BJ (cell line): ENCODE data around the gene SLC15A4. TPM values are rescaled to one million over a fixed set of nuclear protein-coding genes. Genes with fewer than 3 reads are reported as not detected.

Source experiments
- CTCF ChIA-PET: fragments of 350-600 bp; formaldehyde crosslinking; extraction: SDS; loops from one replicate; lab custom pipeline; 2021; ENCODE audit warnings: antibody characterized with exemption, inconsistent platforms; lab: Yijun Ruan, JAX
- POLR2A ChIA-PET: fragments of 300-600 bp; sonication (Branson Sonifier 250); formaldehyde crosslinking; extraction: SDS; loops from one replicate; lab custom pipeline; 2021; ENCODE audit warnings: antibody characterized with exemption; lab: Charles Lee
- DNase-seq: peaks from one replicate; pipeline ENCODE4 v3.0.0-alpha.2; 2011; ENCODE audit warnings: low read depth
- H3K27me3 ChIP-seq: 2 replicates; pipeline ENCODE4 v1.6.0; 2011; ENCODE audit warnings: low read length; ENCODE audit not compliant: control insufficient read depth, insufficient read depth
- H3K36me3 ChIP-seq: 2 replicates; pipeline ENCODE4 v1.5.1; 2011; ENCODE audit warnings: low read length; ENCODE audit not compliant: control insufficient read depth, insufficient read depth
- H3K4me3 ChIP-seq: 2 replicates; pipeline ENCODE4 v1.5.1; 2011; ENCODE audit warnings: low read depth, mild to moderate bottlenecking, control low read depth, low read length
- polyA plus RNA-seq: library from polyadenylated mRNA; depleted of rRNA; stranded (reverse); fragments of >200 nt; gene quantifications from 2 replicates; pipeline ENCODE4 v1.2.3, GENCODE V29; 2011
- TF ChIP-seq, protein P1 (sequence below): IDR thresholded peaks from 2 replicates; pipeline ENCODE4 v1.5.1; 2011; ENCODE audit warnings: low read depth, mild to moderate bottlenecking, control low read depth, inconsistent platforms, low read length, moderate library complexity; ENCODE audit not compliant: insufficient read depth

SLC15A4 gene
- polyA plus RNA-seq, 1 experiment: 21.8 TPM

GRCh38 chr12:128767518-128767917 lies 56.2 kb downstream of the SLC15A4 start:
- CTCF ChIA-PET: no interaction called here

DNA sequence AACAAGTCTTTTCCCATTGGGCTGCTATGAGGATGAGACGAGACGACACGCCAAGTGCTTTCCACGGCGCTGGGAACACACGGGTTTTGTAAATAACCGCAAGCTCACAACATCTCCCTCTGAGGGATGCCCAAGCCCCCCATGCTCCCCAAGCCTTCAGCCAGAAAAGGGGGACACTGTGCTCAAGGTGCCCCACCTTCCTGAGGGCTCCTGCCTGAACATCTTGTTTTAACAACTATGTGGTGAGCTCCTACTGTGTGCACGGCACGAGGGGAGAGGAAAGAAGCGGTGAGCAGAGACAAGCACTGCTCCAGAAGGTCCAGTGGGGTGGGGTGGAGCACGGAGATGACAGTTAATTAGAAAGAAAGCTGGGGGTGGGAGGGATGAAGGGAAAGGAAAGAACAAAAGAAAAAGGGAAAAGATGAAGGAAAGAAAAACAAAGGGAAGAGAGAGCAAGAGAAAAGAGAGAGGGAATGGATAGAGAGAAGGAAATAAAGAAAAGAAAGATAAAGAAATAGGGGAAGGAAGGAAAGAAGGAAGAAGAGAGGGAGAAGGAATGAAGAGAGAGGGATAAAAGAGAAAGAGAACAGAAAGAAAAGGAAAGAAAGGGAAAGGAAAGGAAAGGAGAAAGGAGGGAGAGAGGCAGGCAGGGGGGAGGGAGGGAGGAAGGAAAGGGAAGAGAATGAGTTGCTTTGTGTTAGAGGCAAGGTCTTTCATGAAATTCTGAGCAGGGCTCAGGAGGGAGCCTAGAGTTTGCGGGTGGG lies 56.8 kb downstream of the SLC15A4 start:
- Histone ChIP-seq H3K27me3 (no peaks in the 10 kb centered on the region), H3K4me3 (no peak overlapping the region), H3K36me3 (no peaks in the 10 kb centered on the region)
- TF ChIP-seq, protein P1, sequence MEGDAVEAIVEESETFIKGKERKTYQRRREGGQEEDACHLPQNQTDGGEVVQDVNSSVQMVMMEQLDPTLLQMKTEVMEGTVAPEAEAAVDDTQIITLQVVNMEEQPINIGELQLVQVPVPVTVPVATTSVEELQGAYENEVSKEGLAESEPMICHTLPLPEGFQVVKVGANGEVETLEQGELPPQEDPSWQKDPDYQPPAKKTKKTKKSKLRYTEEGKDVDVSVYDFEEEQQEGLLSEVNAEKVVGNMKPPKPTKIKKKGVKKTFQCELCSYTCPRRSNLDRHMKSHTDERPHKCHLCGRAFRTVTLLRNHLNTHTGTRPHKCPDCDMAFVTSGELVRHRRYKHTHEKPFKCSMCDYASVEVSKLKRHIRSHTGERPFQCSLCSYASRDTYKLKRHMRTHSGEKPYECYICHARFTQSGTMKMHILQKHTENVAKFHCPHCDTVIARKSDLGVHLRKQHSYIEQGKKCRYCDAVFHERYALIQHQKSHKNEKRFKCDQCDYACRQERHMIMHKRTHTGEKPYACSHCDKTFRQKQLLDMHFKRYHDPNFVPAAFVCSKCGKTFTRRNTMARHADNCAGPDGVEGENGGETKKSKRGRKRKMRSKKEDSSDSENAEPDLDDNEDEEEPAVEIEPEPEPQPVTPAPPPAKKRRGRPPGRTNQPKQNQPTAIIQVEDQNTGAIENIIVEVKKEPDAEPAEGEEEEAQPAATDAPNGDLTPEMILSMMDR: no peak
- DNase-seq: no peak
- CTCF ChIA-PET: no interaction called here
- POLR2A ChIA-PET: no interaction called here

More at GRCh38 chr12:128767518-128767917, 56.2 kb downstream of the SLC15A4 start:
- H3K4me3 ChIP-seq: no peak overlapping the region
- H3K36me3 ChIP-seq: no peaks in the 10 kb centered on the region
- H3K27me3 ChIP-seq: no peaks in the 10 kb centered on the region
- DNase-seq: no peak
- TF ChIP-seq, protein P1: no peak
- POLR2A ChIA-PET: no interaction called here

GRCh38 chr12:128763395-128763794 lies 60.4 kb downstream of the SLC15A4 start:
- TF ChIP-seq, protein P1: no peak
- ChIA-PET POLR2A (no interaction called here), CTCF (no interaction called here)
- Histone ChIP-seq H3K27me3 (no peaks in the 10 kb centered on the region), H3K36me3 (no peaks in the 10 kb centered on the region), H3K4me3 (no peak overlapping the region)
- no peak for DNase-seq

- Histone ChIP-seq H3K27me3 (no peaks in the 10 kb centered on the region), H3K36me3 (no peaks in the 10 kb centered on the region), H3K4me3 (no peak overlapping the region)
- no peak for DNase-seq
- ChIA-PET CTCF (no interaction called here), POLR2A (no interaction called here)
- TF ChIP-seq, protein P1: no peak
Observed at GRCh38 chr12:128761379-128761790, 62.4 kb downstream of the SLC15A4 start.

DNA sequence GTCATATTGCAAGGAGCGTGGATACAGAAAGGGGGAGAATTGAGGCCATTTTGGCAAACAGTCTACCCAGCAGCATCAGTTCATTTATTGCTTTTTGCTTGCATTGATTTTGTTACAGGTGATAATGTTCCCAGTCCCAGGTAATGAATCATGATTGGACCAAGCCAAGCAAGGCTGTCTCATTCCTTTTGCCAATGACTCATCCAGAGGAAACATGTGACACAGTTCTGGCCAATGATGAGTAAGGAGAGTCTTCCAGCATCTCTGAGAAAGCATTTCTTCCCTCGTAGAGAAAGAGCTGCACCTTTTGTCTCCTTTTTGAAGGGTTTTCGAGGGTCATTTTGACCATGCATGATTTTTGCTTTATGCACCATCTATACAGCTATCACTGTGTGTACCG lies 68.2 kb downstream of the SLC15A4 start:
- Histone ChIP-seq H3K27me3 (no peaks in the 10 kb centered on the region), H3K4me3 (no peak overlapping the region), H3K36me3 (no peaks in the 10 kb centered on the region)
- no peak for DNase-seq
- TF ChIP-seq, protein P1: no peak
- POLR2A ChIA-PET: no interaction called here
- CTCF ChIA-PET: no interaction called here
